Measurements from ENCODE around the gene CKAP5. TPM values are rescaled to one million over a fixed set of nuclear protein-coding genes. Genes with fewer than 3 reads are reported as not detected.

The CKAP5 gene
- total RNA-seq, 6 donors from 2014 or later: 24.4 to 48.3 (median 38.1) TPM

DNA sequence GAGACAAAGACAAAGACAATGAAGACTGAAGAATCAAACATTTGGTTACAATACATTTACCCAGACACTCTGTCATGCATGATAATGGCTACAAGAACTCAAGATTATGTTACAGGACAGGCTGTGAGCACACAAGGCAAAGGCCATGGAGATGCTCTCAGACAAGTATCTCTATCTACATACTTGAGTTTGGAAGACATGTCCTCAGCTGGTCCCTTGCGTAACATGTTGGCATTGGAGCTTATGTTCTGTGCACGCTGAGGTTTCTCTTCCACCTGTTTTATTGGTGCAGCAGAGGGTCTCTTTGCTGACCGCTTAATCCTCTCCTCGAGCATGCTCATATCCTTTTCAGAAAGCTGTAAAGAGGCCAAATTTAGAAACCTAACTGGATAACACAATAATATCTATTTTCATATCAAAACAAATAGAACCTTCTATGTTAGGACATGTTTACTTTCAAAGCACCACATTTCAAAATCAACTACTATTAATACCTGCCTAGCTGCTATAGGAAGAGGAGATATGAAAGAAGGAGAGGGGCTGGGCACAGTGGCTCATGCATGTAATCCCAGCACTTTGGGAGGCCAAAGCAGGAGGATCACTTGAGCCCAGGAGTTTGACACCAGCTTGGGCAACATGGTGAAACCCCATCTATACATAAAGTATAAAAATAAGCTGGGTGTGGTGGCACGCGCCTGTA is 85.5 kb downstream of the CKAP5 start:
- TF ChIP-seq POLR2AphosphoS5 (IDR thresholded peaks at IDR 0.05): no peak
- TF ChIP-seq POLR2A (IDR thresholded peaks at IDR 0.05): no peak
- TF ChIP-seq, protein P1, sequence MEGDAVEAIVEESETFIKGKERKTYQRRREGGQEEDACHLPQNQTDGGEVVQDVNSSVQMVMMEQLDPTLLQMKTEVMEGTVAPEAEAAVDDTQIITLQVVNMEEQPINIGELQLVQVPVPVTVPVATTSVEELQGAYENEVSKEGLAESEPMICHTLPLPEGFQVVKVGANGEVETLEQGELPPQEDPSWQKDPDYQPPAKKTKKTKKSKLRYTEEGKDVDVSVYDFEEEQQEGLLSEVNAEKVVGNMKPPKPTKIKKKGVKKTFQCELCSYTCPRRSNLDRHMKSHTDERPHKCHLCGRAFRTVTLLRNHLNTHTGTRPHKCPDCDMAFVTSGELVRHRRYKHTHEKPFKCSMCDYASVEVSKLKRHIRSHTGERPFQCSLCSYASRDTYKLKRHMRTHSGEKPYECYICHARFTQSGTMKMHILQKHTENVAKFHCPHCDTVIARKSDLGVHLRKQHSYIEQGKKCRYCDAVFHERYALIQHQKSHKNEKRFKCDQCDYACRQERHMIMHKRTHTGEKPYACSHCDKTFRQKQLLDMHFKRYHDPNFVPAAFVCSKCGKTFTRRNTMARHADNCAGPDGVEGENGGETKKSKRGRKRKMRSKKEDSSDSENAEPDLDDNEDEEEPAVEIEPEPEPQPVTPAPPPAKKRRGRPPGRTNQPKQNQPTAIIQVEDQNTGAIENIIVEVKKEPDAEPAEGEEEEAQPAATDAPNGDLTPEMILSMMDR (IDR thresholded peaks at IDR 0.05): no peak
- no peak for TF ChIP-seq EP300 (IDR thresholded peaks at IDR 0.05)
- DNase-seq (no peak), ATAC-seq (ENCODE audit: low FRiP score in 2 of 2) (no peak)
- 95 to 96% methylated on average over 6 of the region's 6 CpGs for WGBS, 2 donors
- peaks cover 20 to 92% (median 65%) of the 10 kb centered on the region in 4 donors for H3K36me3 ChIP-seq
- no peak overlapping the region for H3K27ac ChIP-seq
- no peaks in the 10 kb centered on the region for H3K9me3 ChIP-seq
- H3K4me3 ChIP-seq: no peak overlapping the region
- no peaks in the 10 kb centered on the region for H3K4me1 ChIP-seq
- H3K27me3 ChIP-seq: no peaks in the 10 kb centered on the region

DNA sequence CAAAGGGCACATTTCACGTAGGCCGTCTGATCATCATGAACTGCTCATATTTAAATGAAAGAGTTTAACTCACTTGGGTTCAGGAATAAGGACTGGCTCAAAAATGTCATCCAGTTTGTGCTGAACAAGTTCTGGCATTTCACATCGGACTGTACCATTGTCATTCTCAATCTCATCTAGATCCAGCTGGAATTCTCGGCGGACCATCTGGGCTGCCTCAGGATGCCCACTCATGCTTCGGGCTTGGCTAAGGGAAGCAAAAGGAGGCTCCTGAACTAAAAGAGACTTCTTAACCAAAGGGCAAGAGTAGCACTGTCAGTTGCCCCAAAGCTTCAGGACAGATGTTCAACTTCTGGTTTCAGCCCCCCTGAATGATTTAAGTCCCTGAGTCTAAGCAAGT is 86.9 kb downstream of the CKAP5 start:
- DNase-seq (no peak), ATAC-seq (ENCODE audit: low FRiP score in 2 of 2) (no peak)
- WGBS, 2 donors: 96 to 99% methylated on average over 5 to 6 of the region's 6 CpGs
- Histone ChIP-seq H3K4me1 (no peaks in the 10 kb centered on the region), H3K9me3 (no peaks in the 10 kb centered on the region), H3K36me3 (peaks cover 26 to 95% (median 75%) of the 10 kb centered on the region in 4 donors), H3K4me3 (no peak overlapping the region), H3K27me3 (no peaks in the 10 kb centered on the region), H3K27ac (no peak overlapping the region)
- TF ChIP-seq POLR2AphosphoS5 (IDR thresholded peaks at IDR 0.05): no peak
- no peak for TF ChIP-seq EP300 (IDR thresholded peaks at IDR 0.05)
- no peak for TF ChIP-seq POLR2A (IDR thresholded peaks at IDR 0.05)
- TF ChIP-seq, protein P1 (IDR thresholded peaks at IDR 0.05): no peak

DNA sequence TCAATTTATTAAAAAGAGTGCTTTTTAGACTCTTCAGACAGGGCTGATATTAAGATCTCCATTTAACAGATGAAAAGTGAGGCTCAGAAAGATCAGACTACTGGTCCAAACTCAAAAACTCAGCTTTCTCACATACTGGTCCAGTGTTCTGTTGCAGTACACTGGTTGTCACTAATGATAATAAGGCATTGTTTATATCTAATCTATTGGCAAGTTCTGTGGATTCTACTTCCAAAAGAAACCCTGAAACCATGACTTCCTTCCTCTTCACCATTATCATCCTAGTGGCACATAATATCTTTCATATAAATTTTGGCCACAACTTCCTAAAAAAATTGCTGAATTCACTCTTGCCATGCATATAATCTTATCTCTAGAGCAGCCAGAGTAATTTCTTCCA is 90.1 kb downstream of the CKAP5 start:
- no peaks in the 10 kb centered on the region for H3K27me3 ChIP-seq
- H3K9me3 ChIP-seq: no peaks in the 10 kb centered on the region
- H3K4me3 ChIP-seq: no peak overlapping the region
- no peaks in the 10 kb centered on the region for H3K4me1 ChIP-seq
- ATAC-seq (ENCODE audit: low FRiP score in 2 of 2) (no peak), DNase-seq (no peak)
- no peak for TF ChIP-seq POLR2A (IDR thresholded peaks at IDR 0.05)
- peaks cover 47 to 93% (median 76%) of the 10 kb centered on the region in 4 donors for H3K36me3 ChIP-seq
- H3K27ac ChIP-seq: no peak overlapping the region

DNA sequence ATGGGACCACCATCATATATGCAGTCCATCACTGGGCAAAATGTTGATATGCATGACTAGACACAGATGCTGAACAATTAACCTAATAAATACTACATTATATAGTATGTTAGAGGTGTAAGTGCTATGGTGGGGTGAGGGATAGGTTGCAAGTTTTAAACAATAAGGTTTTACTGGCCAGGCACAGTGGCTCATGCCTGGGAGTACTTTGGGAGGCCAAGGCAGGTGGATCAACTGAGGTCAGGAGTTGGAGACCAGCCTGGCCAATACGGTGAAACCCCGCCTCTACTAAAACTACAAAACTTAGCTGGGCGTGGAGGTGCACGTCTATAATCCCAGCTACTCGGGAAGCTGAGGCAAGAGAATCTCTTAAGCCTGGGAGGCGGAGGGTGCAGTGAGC is 98.9 kb downstream of the CKAP5 start:
- no peak for TF ChIP-seq EP300 (IDR thresholded peaks at IDR 0.05)
- TF ChIP-seq POLR2A (IDR thresholded peaks at IDR 0.05): no peak
- TF ChIP-seq POLR2AphosphoS5 (IDR thresholded peaks at IDR 0.05): no peak
- TF ChIP-seq, protein P1 (IDR thresholded peaks at IDR 0.05): no peak
- 93 to 94% methylated on average over 6 of the region's 6 CpGs for WGBS, 2 donors
- DNase-seq (no peak), ATAC-seq (ENCODE audit: low FRiP score in 2 of 2) (no peak)
- no peaks in the 10 kb centered on the region for H3K27me3 ChIP-seq
- H3K4me3 ChIP-seq: no peak overlapping the region
- no peak overlapping the region for H3K27ac ChIP-seq
- peaks cover 34 to 97% (median 89%) of the 10 kb centered on the region in 4 donors for H3K36me3 ChIP-seq
- no peaks in the 10 kb centered on the region for H3K4me1 ChIP-seq
- no peaks in the 10 kb centered on the region for H3K9me3 ChIP-seq

DNA sequence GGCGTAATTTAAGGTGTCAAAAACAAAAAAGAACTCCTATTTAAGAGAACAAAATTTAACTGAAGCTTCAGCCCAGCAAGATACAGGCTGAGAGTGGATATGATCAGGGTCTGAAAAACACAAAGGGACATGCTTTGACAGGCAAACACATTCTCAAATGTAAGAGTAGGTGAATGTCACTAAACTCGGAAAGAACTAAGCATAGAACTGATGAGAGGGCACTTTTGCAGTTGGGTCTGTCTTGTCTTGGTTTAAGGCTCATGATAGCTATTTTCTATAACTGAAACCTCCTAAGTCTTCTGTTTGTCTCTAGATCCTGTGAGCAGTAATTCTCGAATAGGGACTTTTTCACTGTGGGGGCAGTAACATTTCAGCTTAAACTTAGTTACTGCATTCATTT is 100.1 kb downstream of the CKAP5 start:
- peaks cover 27 to 99% (median 87%) of the 10 kb centered on the region in 4 donors for H3K36me3 ChIP-seq
- TF ChIP-seq, protein P1 (IDR thresholded peaks at IDR 0.05): no peak
- no peak for TF ChIP-seq POLR2A (IDR thresholded peaks at IDR 0.05)
- TF ChIP-seq EP300 (IDR thresholded peaks at IDR 0.05): no peak
- no peak for TF ChIP-seq POLR2AphosphoS5 (IDR thresholded peaks at IDR 0.05)
- DNase-seq: no peak
- H3K27me3 ChIP-seq: no peaks in the 10 kb centered on the region
- no peaks in the 10 kb centered on the region for H3K4me1 ChIP-seq
- ATAC-seq (ENCODE audit: low FRiP score in 2 of 2): no peak
- WGBS, 2 donors: 86 to 88% methylated on average over 3 of the region's 3 CpGs
- no peak overlapping the region for H3K4me3 ChIP-seq
- no peaks in the 10 kb centered on the region for H3K9me3 ChIP-seq
- H3K27ac ChIP-seq: no peak overlapping the region
